Left lung (tissue), 10 donors: ENCODE data around the gene TRAPPC5. TPM values are rescaled to one million over a fixed set of nuclear protein-coding genes. Genes with fewer than 3 reads are reported as not detected.

Experiments
- ATAC-seq: fragments of 200-7000 bp; cut with Tn5 transposase; one replicate; pipeline ENCODE4 v1.9.1; 2020; ENCODE audit warnings: moderate library complexity
- DNase-seq, 4 donors: peaks; one replicate each; pipeline ENCODE4 v3.0.0-alpha.2; 2013 to 2020
- H3K27ac ChIP-seq, 2 donors: fragments of 200-600 bp; sonication (generic) in 1 of 2; one replicate each; pipeline versions ENCODE4 v1.5.0 to v1.8.0; 2020 to 2021
- H3K27me3 ChIP-seq, 2 donors: fragments of 200-600 bp; sonication (generic) in 1 of 2; one replicate each; pipeline versions ENCODE4 v1.5.0 to v1.8.0; 2020 to 2021
- H3K36me3 ChIP-seq, 2 donors: fragments of 200-600 bp; sonication (generic) in 1 of 2; one replicate each; pipeline versions ENCODE4 v1.5.0 to v1.8.0; 2020 to 2021
- H3K4me1 ChIP-seq, 2 donors: fragments of 200-600 bp; one replicate each; pipeline ENCODE4 v1.8.0; 2021
- H3K4me3 ChIP-seq, 2 donors: fragments of 200-600 bp; sonication (generic) in 1 of 2; one replicate each; pipeline versions ENCODE4 v1.5.0 to v1.8.0; 2020 to 2021; ENCODE audit warnings: mild to moderate bottlenecking in 1 of 2
- H3K9me3 ChIP-seq, 2 donors: fragments of 200-600 bp; sonication (generic) in 1 of 2; one replicate each; pipeline versions ENCODE4 v1.5.0 to v1.8.0; 2020 to 2021
- intact Hi-C, 2 donors: fragments of 100-400 bp; cut with DNase I; formaldehyde crosslinking; loops; one replicate each; pipeline versions ENCODE4 v1.11.2 to v1.14.2; 2022
- polyA plus RNA-seq, 6 donors: library from polyadenylated mRNA; unstranded; fragments of 120-200 nt; gene quantifications; one replicate each; pipeline ENCODE4 v1.2.1, GENCODE V29; 2013; ENCODE audit not compliant: insufficient read length in 6 of 6
- total RNA-seq, 2 donors: library from RNA; stranded (reverse); fragmentation: NEBNext Ultra II Directional; extraction: Animal tissue kit (Norgen Biotek cat#: 25700); gene quantifications; one replicate each; pipeline ENCODE4 v1.2.1, GENCODE V29; 2021
- TF ChIP-seq, protein P1 (sequence below), 2 donors: fragments of 200-600 bp; sonication (generic) in 1 of 2; IDR thresholded peaks; one replicate each; pipeline versions ENCODE4 v1.5.0 to v1.8.0; 2021; ENCODE audit warnings: antibody characterized with exemption in 2 of 2
- donor health status: DM: no; HTN: yes; CAD: no.
- donor health status: DM: no; HTN: no; CAD: no.

The TRAPPC5 gene
- total and polyA plus RNA-seq, 8 donors = 25.7 to 106 (median 42.8) TPM

DNA sequence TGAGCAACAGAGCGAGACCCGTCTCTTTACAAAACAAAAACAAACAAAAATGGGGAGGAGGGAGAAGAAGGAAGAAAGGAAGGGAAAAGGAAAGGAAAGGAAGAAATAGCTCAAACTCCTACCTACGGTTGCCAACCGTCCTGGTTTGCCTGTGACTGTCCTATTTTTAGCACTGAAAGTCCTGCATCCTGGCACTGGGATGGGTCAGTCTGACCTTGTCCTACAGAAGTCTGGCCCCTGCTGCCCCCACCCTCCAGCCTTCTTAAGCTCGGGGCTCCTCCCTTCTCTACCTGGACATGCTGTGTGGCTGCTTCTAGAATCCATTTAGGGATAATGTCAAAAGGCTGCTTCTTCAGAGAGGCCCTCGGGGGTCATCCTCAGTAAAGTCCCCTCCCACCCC is 45.0 kb upstream of the TRAPPC5 start:
- Histone ChIP-seq H3K36me3 (peaks cover 0 to 17% of the 10 kb centered on the region in 2 donors), H3K9me3 (no peaks in the 10 kb centered on the region), H3K27ac (no peak overlapping the region), H3K27me3 (peaks cover 0 to 29% of the 10 kb centered on the region in 2 donors), H3K4me1 (peaks cover 1 to 40% of the 10 kb centered on the region in 2 donors), H3K4me3 (no peak overlapping the region)
- intact Hi-C loops = no loop called here
- DNase-seq (no peak), ATAC-seq (no peak)
- TF ChIP-seq, protein P1, sequence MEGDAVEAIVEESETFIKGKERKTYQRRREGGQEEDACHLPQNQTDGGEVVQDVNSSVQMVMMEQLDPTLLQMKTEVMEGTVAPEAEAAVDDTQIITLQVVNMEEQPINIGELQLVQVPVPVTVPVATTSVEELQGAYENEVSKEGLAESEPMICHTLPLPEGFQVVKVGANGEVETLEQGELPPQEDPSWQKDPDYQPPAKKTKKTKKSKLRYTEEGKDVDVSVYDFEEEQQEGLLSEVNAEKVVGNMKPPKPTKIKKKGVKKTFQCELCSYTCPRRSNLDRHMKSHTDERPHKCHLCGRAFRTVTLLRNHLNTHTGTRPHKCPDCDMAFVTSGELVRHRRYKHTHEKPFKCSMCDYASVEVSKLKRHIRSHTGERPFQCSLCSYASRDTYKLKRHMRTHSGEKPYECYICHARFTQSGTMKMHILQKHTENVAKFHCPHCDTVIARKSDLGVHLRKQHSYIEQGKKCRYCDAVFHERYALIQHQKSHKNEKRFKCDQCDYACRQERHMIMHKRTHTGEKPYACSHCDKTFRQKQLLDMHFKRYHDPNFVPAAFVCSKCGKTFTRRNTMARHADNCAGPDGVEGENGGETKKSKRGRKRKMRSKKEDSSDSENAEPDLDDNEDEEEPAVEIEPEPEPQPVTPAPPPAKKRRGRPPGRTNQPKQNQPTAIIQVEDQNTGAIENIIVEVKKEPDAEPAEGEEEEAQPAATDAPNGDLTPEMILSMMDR (IDR thresholded peaks at IDR 0.05) = no peak

DNA sequence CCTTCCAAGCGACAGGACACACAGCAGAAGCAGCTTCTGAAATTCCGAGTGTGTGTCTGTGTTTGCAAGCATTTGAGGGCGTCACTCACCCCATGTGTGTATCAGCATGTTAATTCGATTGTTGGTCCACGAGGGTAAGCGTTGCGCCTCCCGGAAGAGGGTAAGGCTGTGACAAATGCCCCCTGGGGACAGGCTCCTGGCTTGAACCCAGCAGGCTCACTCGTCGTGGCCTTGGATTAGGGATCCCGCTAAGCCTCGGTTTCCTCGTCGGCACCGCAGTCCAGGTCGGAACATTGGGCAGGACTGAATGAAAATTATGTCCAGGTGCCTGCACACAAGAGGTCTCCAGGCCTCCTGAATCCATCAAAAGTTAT is 44.3 kb upstream of the TRAPPC5 start:
- DNase-seq = no peak
- H3K9me3 ChIP-seq = no peaks in the 10 kb centered on the region
- peak overlapping the region in 1 of 2 donors; percentile 95 for H3K27ac ChIP-seq
- TF ChIP-seq, protein P1 (IDR thresholded peaks at IDR 0.05) = no peak
- H3K4me1 ChIP-seq = peaks cover 0 to 33% of the 10 kb centered on the region in 2 donors
- H3K27me3 ChIP-seq = peaks cover 0 to 29% of the 10 kb centered on the region in 2 donors
- intact Hi-C loops = no loop called here
- peaks cover 0 to 21% of the 10 kb centered on the region in 2 donors for H3K36me3 ChIP-seq
- no peak for ATAC-seq
- H3K4me3 ChIP-seq = peak overlapping the region; percentile 60 to 90

DNA sequence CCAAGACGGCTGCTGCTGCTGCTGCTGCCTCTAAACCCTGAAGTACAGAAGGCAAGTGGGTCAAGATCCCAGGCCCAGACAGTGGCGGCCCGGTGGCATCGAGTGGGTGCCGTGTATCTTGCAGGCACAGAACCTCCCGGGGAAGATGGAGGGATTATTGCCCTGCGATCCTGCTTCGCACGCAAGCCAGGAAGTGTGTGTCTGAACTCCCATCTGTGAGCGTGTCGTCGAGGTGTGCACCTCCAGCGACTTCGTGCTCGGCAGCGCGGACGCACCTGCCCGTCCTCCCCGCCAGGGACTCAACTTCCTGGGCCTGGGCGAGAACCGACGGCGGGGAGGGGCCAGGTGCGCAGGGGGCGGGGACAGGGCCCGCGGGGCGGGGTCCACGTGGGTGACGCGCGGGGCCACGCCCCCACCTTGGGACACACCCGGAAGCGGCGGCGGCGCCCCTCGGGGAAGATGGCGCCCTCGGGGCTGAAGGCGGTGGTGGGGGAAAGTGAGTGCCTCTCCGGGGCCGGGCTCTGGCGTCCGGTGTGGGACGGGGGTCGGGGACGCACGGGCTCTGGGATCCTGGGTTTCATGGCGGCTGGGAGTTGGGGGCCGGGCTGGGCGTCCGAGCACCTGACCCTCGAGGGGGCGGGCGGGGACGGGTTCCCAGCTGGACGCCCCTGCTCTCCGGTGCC is 43.8 kb upstream of the TRAPPC5 start, which contains the start of gene STXBP2:
STXBP2 (plus strand) TSS at position 420 of the 683 bp plus-strand sequence; CDS start at position 460, 40 bp downstream.
- TF ChIP-seq, protein P1 (IDR thresholded peaks at IDR 0.05) = peak in 1 of 2 donors; percentile 48
- Histone ChIP-seq H3K27me3 (peaks cover 0 to 29% of the 10 kb centered on the region in 2 donors), H3K36me3 (peaks cover 0 to 25% of the 10 kb centered on the region in 2 donors), H3K9me3 (no peaks in the 10 kb centered on the region), H3K4me1 (peaks cover 0 to 28% of the 10 kb centered on the region in 2 donors), H3K27ac (peak within 1 kb of the TSS; percentile 86 to 95), H3K4me3 (peak within 1 kb of the TSS; percentile 60 to 90)
- ATAC-seq = peak; percentile 98
- intact Hi-C loops = no loop called here
- peak in 3 of 4 donors; percentile 66 to 96 (median 85) for DNase-seq

DNA sequence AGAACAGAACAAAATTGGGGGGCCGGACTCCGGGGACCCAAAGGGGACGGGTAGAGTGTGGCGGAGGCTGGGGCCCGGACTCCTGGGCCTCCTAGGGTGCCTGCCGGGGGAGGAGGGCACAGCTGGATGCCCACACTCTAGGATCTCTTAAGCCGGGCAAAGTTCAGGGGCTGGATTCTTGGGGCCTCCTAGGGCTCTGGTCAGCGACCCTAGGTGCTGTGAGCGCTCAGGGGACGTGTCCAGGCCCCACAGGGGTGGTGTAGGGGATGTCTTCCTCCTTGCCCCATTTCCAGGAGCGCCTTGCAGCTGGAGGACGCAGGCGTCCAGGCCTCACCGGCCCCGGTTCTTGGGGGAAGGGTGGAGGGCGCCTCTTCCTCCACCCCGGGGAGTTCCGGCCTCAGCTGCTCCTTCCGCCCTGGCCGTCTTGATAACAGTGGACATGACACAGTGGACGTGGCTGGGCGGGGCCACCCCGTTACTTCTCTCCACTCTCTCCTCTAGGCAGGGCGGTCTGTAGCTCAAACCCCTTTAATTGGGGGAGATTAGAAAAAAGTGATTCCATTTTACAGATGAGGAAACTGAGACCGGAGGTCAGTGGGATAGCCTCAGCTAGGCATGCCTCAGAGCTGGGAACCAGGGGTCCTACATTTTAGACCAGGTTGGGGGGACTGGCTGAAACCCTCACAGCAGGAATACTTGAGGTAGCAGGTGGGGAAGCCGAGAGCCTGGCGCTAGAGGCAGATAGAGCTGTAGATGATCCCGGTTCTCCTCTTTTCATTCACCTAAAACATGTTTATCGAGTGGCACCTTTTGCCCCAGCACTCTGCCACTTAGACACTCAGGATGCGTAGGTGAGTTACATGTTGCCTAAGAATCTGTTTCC is 43.0 kb upstream of the TRAPPC5 start:
- TF ChIP-seq, protein P1 (IDR thresholded peaks at IDR 0.05) = no peak
- peaks cover 0 to 29% of the 10 kb centered on the region in 2 donors for H3K27me3 ChIP-seq
- DNase-seq (peak in 2 of 4 donors; percentile 75 to 95), ATAC-seq (peak; percentile 79)
- H3K4me1 ChIP-seq = peaks cover 0 to 27% of the 10 kb centered on the region in 2 donors
- H3K9me3 ChIP-seq = no peaks in the 10 kb centered on the region
- peak overlapping the region; percentile 60 to 90 for H3K4me3 ChIP-seq
- peak overlapping the region; percentile 86 to 95 for H3K27ac ChIP-seq
- peaks cover 0 to 25% of the 10 kb centered on the region in 2 donors for H3K36me3 ChIP-seq
- intact Hi-C loops = no loop called here
